Transverse colon (tissue), 4 donors: ENCODE measurements around the gene THAP7. TPM values are rescaled to one million over a fixed set of nuclear protein-coding genes. Genes with fewer than 3 reads are reported as not detected.

Experiments
- DNase-seq: peaks from one replicate; pipeline ENCODE4 v3.0.0-alpha.2; 2019
- H3K27ac ChIP-seq, 4 donors: fragments of 200-600 bp; sonication (generic); 2 replicates each; pipeline ENCODE4 v1.5.1; 2016 to 2018; ENCODE audit warnings: inconsistent platforms in 4 of 4
- H3K27me3 ChIP-seq: fragments of 200-600 bp; sonication (generic); 2 replicates; pipeline ENCODE4 v1.5.1; 2017; ENCODE audit warnings: inconsistent platforms
- H3K36me3 ChIP-seq, 4 donors: fragments of 200-600 bp; sonication (generic); 2 replicates each; pipeline ENCODE4 v1.5.1; 2017 to 2019; ENCODE audit warnings: inconsistent platforms in 4 of 4
- H3K4me1 ChIP-seq, 4 donors: fragments of 200-600 bp; sonication (generic); 2 replicates each; pipeline ENCODE4 v1.5.1; 2017 to 2020; ENCODE audit warnings: inconsistent platforms in 4 of 4
- H3K4me3 ChIP-seq, 4 donors: fragments of 200-600 bp; sonication (generic); 1 replicate in 1 of 4; 2 replicates in 3 of 4; pipeline versions ENCODE4 v1.5.1 to v1.6.1; 2017 to 2019; ENCODE audit warnings: inconsistent platforms in 4 of 4
- H3K9me3 ChIP-seq, 2 donors: fragments of 200-600 bp; sonication (generic); 2 replicates each; pipeline ENCODE4 v1.5.1; 2017 to 2019; ENCODE audit warnings: inconsistent platforms in 2 of 2
- EP300 ChIP-seq: sonication (generic); formaldehyde crosslinking; IDR thresholded peaks from one replicate; pipeline ENCODE4 v1.6.1; 2017; ENCODE audit warnings: antibody characterized with exemption, low read depth
- POLR2A ChIP-seq: fragments of 450-650 bp; IDR thresholded peaks from one replicate; pipeline ENCODE4 v1.6.1; 2016; ENCODE audit warnings: antibody characterized with exemption, mild to moderate bottlenecking, moderate library complexity
- POLR2AphosphoS5 ChIP-seq, 3 donors: sonication (generic); formaldehyde crosslinking; IDR thresholded peaks; one replicate each; pipeline ENCODE4 v1.6.1; 2016; ENCODE audit warnings: antibody characterized with exemption in 3 of 3
- whole genome bisulfite sequencing, 2 donors: methylation state at CpG; one replicate each; pipeline ENCODE4 v1.1.5; 2018; ENCODE audit warnings: low coverage in 1 of 2; 5-methylcytosine and 5-hydroxymethylcytosine counted together
- in situ Hi-C, 4 donors: fragments of 200-750 bp; cut with MboI; loops; one replicate each; pipeline versions ENCODE4 v1.15.0 to v1.15.1; 2017; ENCODE audit warnings: low sequenced_read_pairs in 3 of 4, low pct_ligation_motif_present in 1 of 4, low pct_unique_long_range_greater_than_20kb in 1 of 4
- intact Hi-C: fragments of 100-400 bp; cut with DNase I; formaldehyde crosslinking; loops from one replicate; pipeline ENCODE4 v1.15.1; 2023; ENCODE audit warnings: low total_unique reads
- total RNA-seq, 4 donors: library from RNA; depleted of rRNA; stranded (reverse); fragments of >200 nt; gene quantifications; one replicate each; pipeline ENCODE4 v1.1.0, GENCODE V29; 2016
- TF ChIP-seq, protein P1 (sequence below), 5 experiments: fragments of 200-600 bp in 3 of 5; fragments of 450-650 bp in 2 of 5; sonication (generic) in 3 of 5; IDR thresholded peaks; 1 replicate in 2 of 5; 2 replicates in 3 of 5; pipeline ENCODE4 v1.5.1; 2016 to 2017; ENCODE audit warnings: antibody characterized with exemption in 5 of 5, inconsistent platforms in 3 of 5, mild to moderate bottlenecking in 2 of 5, moderate library complexity in 1 of 5

The THAP7 gene
- total RNA-seq, 4 donors from 2014 or later = 27.0 to 51.5 (median 32.7) TPM

- in situ Hi-C loops = no loop called here
- 62% methylated on average over 4 of the region's 5 CpGs; no CpG with 5 or more reads in 1 of the 2 donors for WGBS, 2 donors
- H3K27ac ChIP-seq = peak overlapping the region in 3 of 4 donors; percentile 85 to 94 (median 90)
Measured at GRCh38 chr22:20983081-20983771, 18.7 kb downstream of the THAP7 start.

GRCh38 chr22:20982563-20982882 is 19.4 kb downstream of the THAP7 start:
- H3K27ac ChIP-seq = peak overlapping the region; percentile 85 to 94 (median 92)
- DNase-seq = no peak
- H3K9me3 ChIP-seq = no peaks in the 10 kb centered on the region
- peaks cover 17 to 38% (median 30%) of the 10 kb centered on the region in 4 donors for H3K4me1 ChIP-seq
- H3K27me3 ChIP-seq = no peaks in the 10 kb centered on the region
- TF ChIP-seq POLR2A = no peak
- TF ChIP-seq EP300 = no peak
- no peak for TF ChIP-seq POLR2AphosphoS5 (IDR thresholded peaks at IDR 0.05)
- TF ChIP-seq, protein P1, sequence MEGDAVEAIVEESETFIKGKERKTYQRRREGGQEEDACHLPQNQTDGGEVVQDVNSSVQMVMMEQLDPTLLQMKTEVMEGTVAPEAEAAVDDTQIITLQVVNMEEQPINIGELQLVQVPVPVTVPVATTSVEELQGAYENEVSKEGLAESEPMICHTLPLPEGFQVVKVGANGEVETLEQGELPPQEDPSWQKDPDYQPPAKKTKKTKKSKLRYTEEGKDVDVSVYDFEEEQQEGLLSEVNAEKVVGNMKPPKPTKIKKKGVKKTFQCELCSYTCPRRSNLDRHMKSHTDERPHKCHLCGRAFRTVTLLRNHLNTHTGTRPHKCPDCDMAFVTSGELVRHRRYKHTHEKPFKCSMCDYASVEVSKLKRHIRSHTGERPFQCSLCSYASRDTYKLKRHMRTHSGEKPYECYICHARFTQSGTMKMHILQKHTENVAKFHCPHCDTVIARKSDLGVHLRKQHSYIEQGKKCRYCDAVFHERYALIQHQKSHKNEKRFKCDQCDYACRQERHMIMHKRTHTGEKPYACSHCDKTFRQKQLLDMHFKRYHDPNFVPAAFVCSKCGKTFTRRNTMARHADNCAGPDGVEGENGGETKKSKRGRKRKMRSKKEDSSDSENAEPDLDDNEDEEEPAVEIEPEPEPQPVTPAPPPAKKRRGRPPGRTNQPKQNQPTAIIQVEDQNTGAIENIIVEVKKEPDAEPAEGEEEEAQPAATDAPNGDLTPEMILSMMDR (IDR thresholded peaks at IDR 0.05) = no peak
- intact Hi-C loops = no loop called here
- in situ Hi-C loops = no loop called here
- peak overlapping the region; percentile 58 to 73 (median 62) for H3K4me3 ChIP-seq
- H3K36me3 ChIP-seq = peaks cover 0 to 9% (median 0%) of the 10 kb centered on the region in 4 donors
- 2% methylated on average over 12 of the region's 12 CpGs; no CpG with 5 or more reads in 1 of the 2 donors for WGBS, 2 donors

More at GRCh38 chr22:20983081-20983771, 18.7 kb downstream of the THAP7 start:
- H3K9me3 ChIP-seq = no peaks in the 10 kb centered on the region
- intact Hi-C loops = no loop called here
- peaks cover 0 to 9% (median 0%) of the 10 kb centered on the region in 4 donors for H3K36me3 ChIP-seq
- TF ChIP-seq, protein P1 (IDR thresholded peaks at IDR 0.05) = no peak
- TF ChIP-seq POLR2AphosphoS5 (IDR thresholded peaks at IDR 0.05) (no peak), POLR2A (no peak), EP300 (no peak)
- peak overlapping the region in 3 of 4 donors; percentile 58 to 73 (median 59) for H3K4me3 ChIP-seq
- no peaks in the 10 kb centered on the region for H3K27me3 ChIP-seq
- no peak for DNase-seq
- peaks cover 17 to 38% (median 30%) of the 10 kb centered on the region in 4 donors for H3K4me1 ChIP-seq

DNA sequence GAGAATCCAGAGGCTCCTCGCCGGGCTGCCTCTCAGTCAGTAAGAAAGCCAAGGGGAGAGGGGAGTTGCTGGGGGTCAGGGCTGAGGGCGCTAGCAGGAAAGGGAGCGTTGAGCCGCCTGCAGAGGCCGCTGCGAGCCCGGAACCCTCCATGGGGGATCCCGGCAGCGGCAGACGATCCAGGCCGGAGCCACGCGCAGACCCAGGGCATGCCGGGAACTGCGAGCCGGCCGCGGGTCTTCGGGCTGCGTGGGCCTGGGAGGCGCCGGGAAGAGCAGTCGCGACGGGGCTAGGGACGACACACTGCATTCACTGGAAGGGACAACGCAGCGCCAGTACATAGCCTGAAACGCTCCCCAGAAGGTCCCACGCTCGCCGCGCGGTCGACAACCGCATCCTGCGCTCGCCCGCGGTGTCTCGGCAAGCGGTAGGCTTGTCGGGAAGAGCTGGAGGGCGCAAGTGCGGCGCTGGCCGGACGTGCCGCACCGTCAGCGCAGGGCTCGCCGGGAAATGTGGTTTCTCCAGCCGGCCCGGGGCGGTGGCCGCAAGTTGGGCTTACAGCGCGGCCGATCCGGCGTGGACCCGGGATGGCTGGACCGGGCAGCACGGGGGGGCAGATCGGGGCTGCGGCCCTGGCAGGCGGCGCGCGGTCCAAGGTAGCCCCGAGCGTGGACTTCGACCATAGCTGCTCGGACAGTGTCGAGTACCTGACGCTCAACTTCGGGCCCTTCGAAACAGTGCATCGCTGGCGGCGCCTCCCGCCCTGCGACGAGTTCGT is 19.9 kb downstream of the THAP7 start, which contains the start of gene LZTR1:
LZTR1 (plus strand) TSS at position 511 of the 776 bp plus-strand sequence; CDS start at position 586, 75 bp downstream.
- in situ Hi-C loops = no loop called here
- TF ChIP-seq, protein P1 (IDR thresholded peaks at IDR 0.05) = peak; percentile 37 to 51 (median 44)
- TF ChIP-seq EP300 (no peak), POLR2A (peak; percentile 90), POLR2AphosphoS5 (IDR thresholded peaks at IDR 0.05) (peak; percentile 95 to 98 (median 96))

More for the DNA sequence above, 19.9 kb downstream of the THAP7 start, which contains the start of gene LZTR1:
- peaks cover 0 to 4% (median 0%) of the 10 kb centered on the region in 4 donors for H3K36me3 ChIP-seq
- DNase-seq = peak; percentile 86
- H3K27ac ChIP-seq = peak within 1 kb of the TSS; percentile 85 to 94 (median 92)
- no peaks in the 10 kb centered on the region for H3K9me3 ChIP-seq
- H3K27me3 ChIP-seq = no peaks in the 10 kb centered on the region
- H3K4me1 ChIP-seq = peaks cover 17 to 38% (median 30%) of the 10 kb centered on the region in 4 donors
- peak within 1 kb of the TSS; percentile 58 to 73 (median 62) for H3K4me3 ChIP-seq
- intact Hi-C loops = no loop called here
- 0% methylated on average over 77 of the region's 87 CpGs; no CpG with 5 or more reads in 1 of the 2 donors for WGBS, 2 donors
